ENCODE data around the gene AXIN2. TPM values are rescaled to one million over a fixed set of nuclear protein-coding genes. Genes with fewer than 3 reads are reported as not detected.

Gene AXIN2
- total RNA-seq, 1 donor from 2014 or later, result 53.4 TPM

DNA sequence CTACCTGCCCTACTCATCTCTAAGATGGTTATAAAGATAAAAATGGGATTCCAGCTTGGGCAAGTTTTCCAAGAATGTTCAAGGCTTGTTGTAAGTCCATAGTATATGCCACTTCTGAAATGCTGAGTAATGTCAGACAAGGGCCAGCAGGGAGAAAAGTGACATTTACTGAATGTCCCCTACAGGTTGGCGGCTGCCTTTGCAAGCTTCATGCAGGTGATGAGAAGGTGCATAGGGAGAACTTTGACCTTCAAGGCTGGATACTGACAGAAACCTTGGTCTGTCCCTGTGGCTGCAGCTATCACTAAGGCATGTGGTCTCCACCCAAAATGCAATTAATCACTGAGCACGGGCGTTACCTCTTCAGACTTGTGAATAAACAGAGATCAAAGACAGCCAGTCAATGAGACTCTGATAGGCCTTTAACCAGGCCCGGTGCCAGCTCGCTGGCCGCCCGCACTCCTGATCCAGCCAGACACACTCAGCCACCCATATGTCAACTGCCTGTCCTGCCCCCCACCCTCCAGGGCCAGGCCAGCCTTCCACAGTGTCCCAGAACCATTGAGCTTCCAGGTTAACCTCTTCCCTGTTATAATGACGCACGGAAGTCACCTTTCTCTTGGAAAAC, 26.8 kb upstream of the AXIN2 start:
- no peaks in the 10 kb centered on the region for H3K9me3 ChIP-seq
- no peaks in the 10 kb centered on the region for H3K27me3 ChIP-seq (ENCODE audit: low read depth)
- no peak overlapping the region for H3K4me3 ChIP-seq
- H3K4me1 ChIP-seq, result peaks cover 28% of the 10 kb centered on the region
- ATAC-seq (peak; percentile 78 to 88), DNase-seq (peak; percentile 72)
- H3K36me3 ChIP-seq, result no peaks in the 10 kb centered on the region
- intact Hi-C loops (cut with DNase I), result no loop called here
- no peak for TF ChIP-seq CTCF (IDR thresholded peaks at IDR 0.05)
- H3K27ac ChIP-seq, result peak overlapping the region; percentile 11

- H3K27ac ChIP-seq, result peak overlapping the region; percentile 11
- no peak overlapping the region for H3K4me3 ChIP-seq
- intact Hi-C loops (cut with DNase I), result no loop called here
- no peaks in the 10 kb centered on the region for H3K27me3 ChIP-seq (ENCODE audit: low read depth)
- peak in 1 of 2 donors; percentile 21 for ATAC-seq
- H3K9me3 ChIP-seq, result no peaks in the 10 kb centered on the region
- no peak for TF ChIP-seq CTCF (IDR thresholded peaks at IDR 0.05)
- DNase-seq, result no peak
- peaks cover 28% of the 10 kb centered on the region for H3K4me1 ChIP-seq
- H3K36me3 ChIP-seq, result no peaks in the 10 kb centered on the region
Measured at GRCh38 chr17:65587534-65588180, 26.2 kb upstream of the AXIN2 start.

DNA sequence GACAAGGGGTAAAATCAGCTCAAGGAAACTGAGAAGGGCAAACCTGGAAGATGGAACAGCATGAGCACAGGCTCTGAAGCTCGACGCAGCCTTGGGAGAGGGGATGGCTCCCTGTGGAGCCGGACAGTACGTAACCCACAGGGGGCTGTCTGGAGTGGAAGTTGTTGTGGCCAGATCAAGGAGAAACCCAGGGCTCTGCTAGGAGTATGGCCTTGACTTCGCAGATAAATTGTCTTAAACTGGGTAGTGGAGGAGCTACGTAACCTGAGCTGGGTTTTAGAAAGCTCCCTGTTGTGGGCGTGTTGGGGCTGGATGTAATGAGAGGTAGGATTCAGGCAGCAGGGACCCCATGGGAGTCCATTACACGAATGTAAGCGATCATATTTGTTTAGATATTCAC, 25.5 kb upstream of the AXIN2 start:
- Histone ChIP-seq H3K9me3 (no peaks in the 10 kb centered on the region), H3K27me3 (ENCODE audit: low read depth) (no peaks in the 10 kb centered on the region), H3K4me1 (peaks cover 28% of the 10 kb centered on the region), H3K27ac (no peak overlapping the region), H3K36me3 (no peaks in the 10 kb centered on the region), H3K4me3 (no peak overlapping the region)
- ATAC-seq, result no peak
- TF ChIP-seq CTCF (IDR thresholded peaks at IDR 0.05), result no peak
- DNase-seq, result no peak
- intact Hi-C loops (cut with DNase I), result no loop called here

DNA sequence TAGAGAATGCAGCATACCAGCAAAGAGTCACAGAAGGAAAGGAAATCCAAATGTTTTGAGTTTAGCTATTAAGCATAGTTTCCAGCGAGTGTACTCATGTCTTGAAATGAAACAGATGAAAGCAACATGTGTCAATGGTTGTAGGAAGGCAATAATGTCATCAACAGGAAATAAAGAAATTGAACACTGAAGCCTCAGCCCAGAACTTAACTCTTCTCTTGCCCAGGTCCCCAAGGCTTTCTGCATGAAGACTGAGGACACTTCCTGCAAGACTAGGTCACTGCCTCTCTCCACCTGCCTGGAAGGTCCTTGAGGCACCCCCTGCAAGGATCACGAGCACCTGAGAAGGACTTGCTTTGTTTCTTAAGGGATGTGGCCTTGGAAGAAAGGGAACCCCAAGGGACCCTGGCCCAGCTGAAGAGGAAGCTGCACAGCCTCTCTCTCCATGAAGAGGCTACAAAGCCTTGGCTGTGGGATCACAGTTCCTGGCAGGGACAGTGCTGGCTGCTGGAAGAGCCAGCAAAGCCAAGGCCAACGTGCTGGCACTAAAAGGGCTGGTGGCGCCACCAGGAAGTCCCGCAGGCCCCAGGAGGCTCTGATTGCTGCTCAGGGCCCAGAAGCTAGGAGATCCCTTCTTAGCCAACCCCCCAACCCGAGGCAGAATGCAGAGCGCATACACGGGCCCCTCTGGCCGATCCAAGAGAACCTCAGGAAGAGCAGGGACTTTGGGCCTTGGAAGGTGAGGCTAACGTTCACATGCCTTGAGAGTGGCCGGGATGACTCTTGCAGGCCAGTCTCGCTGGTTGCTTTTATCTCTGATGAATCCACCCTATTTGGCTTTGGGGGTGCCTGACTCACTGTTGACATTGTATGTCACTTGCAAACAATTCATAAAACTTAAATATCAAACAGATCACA, 23.4 kb upstream of the AXIN2 start:
- H3K27me3 ChIP-seq (ENCODE audit: low read depth), result no peaks in the 10 kb centered on the region
- no peaks in the 10 kb centered on the region for H3K9me3 ChIP-seq
- DNase-seq (no peak), ATAC-seq (no peak)
- TF ChIP-seq CTCF (IDR thresholded peaks at IDR 0.05), result no peak
- H3K4me1 ChIP-seq, result peaks cover 28% of the 10 kb centered on the region
- intact Hi-C loops (cut with DNase I), result no loop called here
- H3K4me3 ChIP-seq, result no peak overlapping the region
- no peaks in the 10 kb centered on the region for H3K36me3 ChIP-seq
- no peak overlapping the region for H3K27ac ChIP-seq

DNA sequence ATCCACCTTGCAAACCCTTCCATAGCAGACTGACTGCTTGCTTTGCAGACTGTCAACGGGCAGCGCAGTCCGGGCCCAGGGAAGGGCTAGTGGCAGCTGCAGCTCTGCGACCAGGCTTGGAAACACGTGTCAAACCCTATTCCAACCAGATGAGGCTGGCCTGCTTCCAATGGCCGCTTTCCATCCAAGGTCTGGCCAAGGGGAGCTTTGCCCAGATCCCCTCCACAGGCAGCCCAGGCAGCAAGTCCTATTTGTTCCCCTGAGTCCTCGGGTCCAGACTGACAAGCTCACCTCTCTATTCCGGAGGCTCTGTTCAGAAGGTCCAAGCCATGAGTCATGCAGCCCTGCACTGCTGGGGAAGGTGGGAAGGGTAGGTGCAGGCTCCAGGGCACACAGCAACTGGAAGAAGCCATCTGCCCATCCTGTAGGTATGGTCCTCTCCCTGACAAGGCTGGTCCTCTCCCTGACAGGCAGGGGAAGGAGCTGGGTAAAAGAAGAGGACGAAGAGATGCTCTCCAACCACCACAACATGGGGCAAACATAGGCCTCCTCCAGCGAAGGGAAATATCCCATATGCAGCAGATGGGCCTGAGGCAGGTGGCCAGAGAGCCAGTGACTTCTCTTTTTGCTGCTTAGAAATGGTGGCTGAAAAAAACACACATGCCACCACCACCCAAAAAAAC, 22.6 kb upstream of the AXIN2 start:
- H3K27me3 ChIP-seq (ENCODE audit: low read depth), result no peaks in the 10 kb centered on the region
- H3K4me1 ChIP-seq, result peaks cover 27% of the 10 kb centered on the region
- H3K27ac ChIP-seq, result no peak overlapping the region
- TF ChIP-seq CTCF (IDR thresholded peaks at IDR 0.05), result no peak
- H3K36me3 ChIP-seq, result no peaks in the 10 kb centered on the region
- intact Hi-C loops (cut with DNase I), result no loop called here
- ATAC-seq, result no peak
- H3K4me3 ChIP-seq, result no peak overlapping the region
- DNase-seq, result no peak
- no peaks in the 10 kb centered on the region for H3K9me3 ChIP-seq

Data from lower lobe of right lung (tissue), 2 donors.